Stimulated activated CD8-positive, alpha-beta memory T cell treated with anti-CD3 and anti-CD28 coated beads, Interleukin-12 subunit alpha, Interleukin-12 subunit beta, amount 100 ng/mL, for 1 hour (primary cell): ENCODE measurements around the gene XXYLT1.
"Not testable (repeated sequence)": the region's sequence is repeated elsewhere in the genome, so short reads cannot be mapped to it uniquely, and the experiment has no call there.

Source experiments
- DNase-seq: peaks from one replicate; pipeline ENCODE4 v3.0.0-alpha.2; 2020; ENCODE audit warnings: low read depth

Gene XXYLT1

GRCh38 chr3:195270817-195271409, at the start of gene XXYLT1:
Gene XXYLT1 (minus strand): TSS chr3:195271159. CDS start chr3:195271058, 101 bp downstream.
- peak; percentile 76 for DNase-seq

- no peak for DNase-seq
Measured at GRCh38 chr3:195319060-195319459, 48.1 kb upstream of the XXYLT1 start.

- DNase-seq: no peak
Measured at GRCh38 chr3:195312714-195313113, 41.8 kb upstream of the XXYLT1 start.

GRCh38 chr3:195307711-195308110, 36.8 kb upstream of the XXYLT1 start:
- no peak for DNase-seq

- no peak for DNase-seq
Measured at GRCh38 chr3:195306369-195306768, 35.4 kb upstream of the XXYLT1 start.

GRCh38 chr3:195302431-195302830, 31.5 kb upstream of the XXYLT1 start:
- DNase-seq: no peak

GRCh38 chr3:195297446-195297845, 26.5 kb upstream of the XXYLT1 start:
- DNase-seq: no peak

- DNase-seq: no peak
Measured at GRCh38 chr3:195296662-195297061, 25.7 kb upstream of the XXYLT1 start.

GRCh38 chr3:195291121-195291520, 20.2 kb upstream of the XXYLT1 start:
- DNase-seq: no peak

- not testable (repeated sequence) for DNase-seq
Measured at GRCh38 chr3:195290643-195291042, 19.7 kb upstream of the XXYLT1 start.

- DNase-seq: no peak
Measured at GRCh38 chr3:195286115-195286872, 15.3 kb upstream of the XXYLT1 start.

GRCh38 chr3:195285372-195285771, 14.4 kb upstream of the XXYLT1 start:
- no peak for DNase-seq

- DNase-seq: no peak
Measured at GRCh38 chr3:195284842-195285241, 13.9 kb upstream of the XXYLT1 start.

- no peak for DNase-seq
Measured at GRCh38 chr3:195282961-195283360, 12.0 kb upstream of the XXYLT1 start.

- DNase-seq: no peak
Measured at GRCh38 chr3:195274259-195274966, 3.5 kb upstream of the XXYLT1 start.

GRCh38 chr3:195271410-195272243, 668 bp upstream of the XXYLT1 start:
- DNase-seq: peak; percentile 76

- DNase-seq: peak; percentile 10
Measured at GRCh38 chr3:195270079-195270816, 711 bp downstream of the XXYLT1 start.

- DNase-seq: no peak
Measured at GRCh38 chr3:195269375-195270078, 1.4 kb downstream of the XXYLT1 start.

GRCh38 chr3:195268576-195269309, 2.2 kb downstream of the XXYLT1 start:
- no peak for DNase-seq

- DNase-seq: no peak
Measured at GRCh38 chr3:195267096-195267495, 3.9 kb downstream of the XXYLT1 start.
